Psoas muscle (tissue), 8 donors: ENCODE data around the gene NUCKS1. TPM values are rescaled to one million over a fixed set of nuclear protein-coding genes. Genes with fewer than 3 reads are reported as not detected.

Experiments
- ATAC-seq, 4 donors: fragments of 200-7000 bp; cut with Tn5 transposase; one replicate each; pipeline ENCODE4 v1.9.1; 2020; ENCODE audit warnings: moderate library complexity in 3 of 4, mild to moderate bottlenecking in 2 of 4
- DNase-seq, 2 donors: peaks; one replicate each; pipeline ENCODE4 v3.0.0-alpha.2; 2020
- H3K27ac ChIP-seq: fragments of 200-600 bp; one replicate; pipeline ENCODE4 v1.8.0; 2022
- H3K27me3 ChIP-seq, 3 donors: fragments of 200-600 bp in 1 of 3; one replicate each; pipeline versions ENCODE4 v1.6.1 to v1.8.0; 2013 to 2022; ENCODE audit warnings: low read length in 2 of 3, mild to moderate bottlenecking in 2 of 3, moderate library complexity in 1 of 3; ENCODE audit not compliant: insufficient read depth in 3 of 3
- H3K36me3 ChIP-seq, 2 donors: fragments of 200-600 bp in 1 of 2; one replicate each; pipeline versions ENCODE4 v1.6.1 to v1.8.0; 2013 to 2022; ENCODE audit warnings: low read depth in 1 of 2, mild to moderate bottlenecking in 1 of 2, moderate library complexity in 1 of 2; ENCODE audit not compliant: insufficient read depth in 1 of 2
- H3K4me1 ChIP-seq: fragments of 200-600 bp; one replicate; pipeline ENCODE4 v1.8.0; 2022
- H3K4me3 ChIP-seq: fragments of 200-600 bp; one replicate; pipeline ENCODE4 v1.8.0; 2022; ENCODE audit warnings: mild to moderate bottlenecking
- H3K9me3 ChIP-seq: fragments of 200-600 bp; one replicate; pipeline ENCODE4 v1.8.0; 2022
- WGBS, 3 donors: extraction: QIAGEN DNeasy Blood & Tissue Kit; methylation state at CpG; one replicate each; pipeline versions ENCODE4 v1.1.6 to v1.1.7; 2013; 5-methylcytosine and 5-hydroxymethylcytosine counted together
- intact Hi-C, 2 donors: fragments of 100-400 bp; cut with DNase I; formaldehyde crosslinking; loops; one replicate each; pipeline versions ENCODE4 v1.11.0 to v1.14.2; 2022
- polyA plus RNA-seq, 3 donors: library from polyadenylated mRNA; stranded (reverse); fragments of 200-250 nt; gene quantifications; one replicate each; pipeline ENCODE4 v1.2.3, GENCODE V29; 2013
- total RNA-seq, 4 donors: library from RNA; stranded (reverse); fragmentation: NEBNext Ultra II Directional in 2 of 4; extraction: Animal tissue kit (Norgen Biotek cat#: 25700) in 2 of 4; gene quantifications; one replicate each; pipeline versions ENCODE4 v1.2.1 to v1.2.4, GENCODE V29; 2021 to 2023
- TF ChIP-seq, protein P1 (sequence below): fragments of 200-600 bp; IDR thresholded peaks from one replicate; pipeline ENCODE4 v1.8.0; 2022; ENCODE audit warnings: antibody characterized with exemption
- donor health status: healthy with polysubstance abuse.
- donor health status: DM: no; HTN: no; CAD: no; lungs with moderate emphysema.
- donor health status: Bipolar disorder and iron deficiency.
- donor health status: healthy.
- donor health status: DM: yes; HTN: yes; CAD: no.
- donor health status: DM: no; HTN: no; CAD: no.
- donor health status: DM: no; HTN: no; CAD: no.
- donor health status: DM: yes; HTN: yes; CAD: no.

NUCKS1 gene
- total and polyA plus RNA-seq, 7 donors = 28.3 to 174 (median 140) TPM

- no peak overlapping the region for H3K4me3 ChIP-seq
- ATAC-seq = peak; percentile 28 to 52 (median 32)
- WGBS, 3 donors = 38 to 48% (median 38%) methylated on average over 12 to 13 of the region's 13 CpGs
- TF ChIP-seq, protein P1, sequence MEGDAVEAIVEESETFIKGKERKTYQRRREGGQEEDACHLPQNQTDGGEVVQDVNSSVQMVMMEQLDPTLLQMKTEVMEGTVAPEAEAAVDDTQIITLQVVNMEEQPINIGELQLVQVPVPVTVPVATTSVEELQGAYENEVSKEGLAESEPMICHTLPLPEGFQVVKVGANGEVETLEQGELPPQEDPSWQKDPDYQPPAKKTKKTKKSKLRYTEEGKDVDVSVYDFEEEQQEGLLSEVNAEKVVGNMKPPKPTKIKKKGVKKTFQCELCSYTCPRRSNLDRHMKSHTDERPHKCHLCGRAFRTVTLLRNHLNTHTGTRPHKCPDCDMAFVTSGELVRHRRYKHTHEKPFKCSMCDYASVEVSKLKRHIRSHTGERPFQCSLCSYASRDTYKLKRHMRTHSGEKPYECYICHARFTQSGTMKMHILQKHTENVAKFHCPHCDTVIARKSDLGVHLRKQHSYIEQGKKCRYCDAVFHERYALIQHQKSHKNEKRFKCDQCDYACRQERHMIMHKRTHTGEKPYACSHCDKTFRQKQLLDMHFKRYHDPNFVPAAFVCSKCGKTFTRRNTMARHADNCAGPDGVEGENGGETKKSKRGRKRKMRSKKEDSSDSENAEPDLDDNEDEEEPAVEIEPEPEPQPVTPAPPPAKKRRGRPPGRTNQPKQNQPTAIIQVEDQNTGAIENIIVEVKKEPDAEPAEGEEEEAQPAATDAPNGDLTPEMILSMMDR = no peak
- H3K4me1 ChIP-seq = no peaks in the 10 kb centered on the region
- H3K27me3 ChIP-seq = no peaks in the 10 kb centered on the region
- H3K9me3 ChIP-seq = no peaks in the 10 kb centered on the region
- H3K36me3 ChIP-seq = no peaks in the 10 kb centered on the region
- intact Hi-C loops = no loop called here
- DNase-seq = no peak
- no peak overlapping the region for H3K27ac ChIP-seq
These were observed 79.2 kb downstream of the NUCKS1 start for GRCh38 chr1:205670611-205671430.

GRCh38 chr1:205670150-205670446 is 79.9 kb downstream of the NUCKS1 start:
- 75 to 81% (median 77%) methylated on average over 5 of the region's 5 CpGs for WGBS, 3 donors
- H3K36me3 ChIP-seq = no peaks in the 10 kb centered on the region
- TF ChIP-seq, protein P1 = no peak
- DNase-seq (no peak), ATAC-seq (no peak)
- H3K4me1 ChIP-seq = no peaks in the 10 kb centered on the region
- no peak overlapping the region for H3K27ac ChIP-seq
- H3K9me3 ChIP-seq = no peaks in the 10 kb centered on the region
- no peaks in the 10 kb centered on the region for H3K27me3 ChIP-seq
- H3K4me3 ChIP-seq = no peak overlapping the region
- intact Hi-C loops = no loop called here

GRCh38 chr1:205669341-205670149 is 80.4 kb downstream of the NUCKS1 start:
- WGBS, 3 donors = 62 to 66% (median 62%) methylated on average over 20 of the region's 20 CpGs
- H3K9me3 ChIP-seq = no peaks in the 10 kb centered on the region
- DNase-seq (no peak), ATAC-seq (peak in 2 of 4 donors; percentile 12 to 14)
- H3K4me3 ChIP-seq = no peak overlapping the region
- no peaks in the 10 kb centered on the region for H3K27me3 ChIP-seq
- H3K36me3 ChIP-seq = no peaks in the 10 kb centered on the region
- TF ChIP-seq, protein P1 = no peak
- no peaks in the 10 kb centered on the region for H3K4me1 ChIP-seq
- H3K27ac ChIP-seq = no peak overlapping the region
- intact Hi-C loops = no loop called here

- Histone ChIP-seq H3K4me1 (no peaks in the 10 kb centered on the region), H3K36me3 (no peaks in the 10 kb centered on the region), H3K27ac (no peak overlapping the region), H3K4me3 (no peak overlapping the region), H3K27me3 (no peaks in the 10 kb centered on the region), H3K9me3 (no peaks in the 10 kb centered on the region)
- DNase-seq (no peak), ATAC-seq (no peak)
- TF ChIP-seq, protein P1 = no peak
- intact Hi-C loops = no loop called here
- 65 to 71% (median 71%) methylated on average over 5 of the region's 5 CpGs for WGBS, 3 donors
These were observed 81.0 kb downstream of the NUCKS1 start for GRCh38 chr1:205668951-205669340.
